ENCODE results near the gene MRE11. TPM values are rescaled to one million over a fixed set of nuclear protein-coding genes. Genes with fewer than 3 reads are reported as not detected.

MRE11 gene
- polyA plus RNA-seq, 1 donor (not counting 4 experiments of a cell fraction or from before 2014, with no cell fraction given): 12.4 TPM

DNA sequence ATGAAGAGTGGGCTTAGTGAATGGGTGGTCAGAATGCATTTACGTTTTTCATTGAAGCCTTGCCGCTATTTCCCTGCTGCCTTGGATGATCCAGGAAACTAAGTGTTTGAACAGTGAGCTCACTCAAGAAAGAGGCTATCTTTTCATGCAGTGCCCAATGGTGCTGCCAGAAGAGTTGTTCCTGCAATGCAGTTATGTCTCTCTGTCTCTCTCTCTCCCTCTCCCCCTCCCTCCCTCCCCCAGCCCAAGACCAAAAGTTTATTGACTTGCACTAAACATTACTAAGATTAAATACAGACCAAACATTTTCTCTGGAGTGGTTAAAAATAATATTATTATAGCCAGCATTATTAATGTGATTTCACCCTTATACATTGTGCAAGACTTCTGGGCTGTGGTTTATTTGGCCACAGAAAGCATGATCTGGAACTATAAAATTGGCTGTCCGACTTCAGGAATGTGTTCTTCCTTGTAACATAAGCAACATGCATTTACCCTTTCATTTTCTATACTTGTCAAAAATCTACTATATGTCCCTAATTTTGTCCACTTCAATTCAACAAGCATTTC, 43.5 kb upstream of the MRE11 start:
- no peak overlapping the region for H2AFZ ChIP-seq (ENCODE audit: control insufficient read depth, low read length)
- H3K4me3 ChIP-seq (ENCODE audit: control insufficient read depth in 2 of 3, extremely low read depth in 1 of 3, insufficient read depth in 2 of 3, low read depth in 1 of 3, low read length in 3 of 3): no peak overlapping the region
- no peak for FAIRE-seq
- H3K4me1 ChIP-seq (ENCODE audit: control insufficient read depth, extremely low read depth, insufficient read depth, low read length): no peaks in the 10 kb centered on the region
- no peaks in the 10 kb centered on the region for H3K9me3 ChIP-seq (ENCODE audit: control insufficient read depth, low read depth, low read length)
- DNase-seq (ENCODE audit: low read depth, low spot score): no peak
- H3K79me2 ChIP-seq (ENCODE audit: control insufficient read depth, insufficient read depth, low read length): no peaks in the 10 kb centered on the region
- no peaks in the 10 kb centered on the region for H4K20me1 ChIP-seq (ENCODE audit: control insufficient read depth, extremely low read depth, insufficient read depth, low read length)
- no peak overlapping the region for H3K9ac ChIP-seq (ENCODE audit: control insufficient read depth, extremely low read depth, insufficient read depth, low read length)
- no peaks in the 10 kb centered on the region for H3K36me3 ChIP-seq (ENCODE audit: control insufficient read depth in 2 of 2, extremely low read depth in 1 of 2, insufficient read depth in 2 of 2, low read length in 2 of 2)
- H3K27me3 ChIP-seq (ENCODE audit: control insufficient read depth, extremely low read depth, insufficient read depth, low read length): peaks cover 4% of the 10 kb centered on the region
- no peaks in the 10 kb centered on the region for H3K9me1 ChIP-seq (ENCODE audit: control insufficient read depth, extremely low read depth, insufficient read depth, low read length)
- no peak overlapping the region for H3K4me2 ChIP-seq (ENCODE audit: control insufficient read depth, extremely low read depth, insufficient read depth, low read depth, low read length)
- H3K27ac ChIP-seq (ENCODE audit: control insufficient read depth, insufficient read depth, low read length): no peak overlapping the region
- dilution Hi-C loops (cut with MboI; ENCODE audit: extremely low pct_ligation_motif_present, low sequenced_read_pairs): no loop called here
- TF ChIP-seq CTCF (optimal IDR thresholded peaks at IDR 0.05 in 1 of 3, IDR thresholded peaks at IDR 0.05 in 1 of 3, conservative IDR thresholded peaks at IDR 0.05 in 1 of 3; ENCODE audit: extremely low read depth in 1 of 3, insufficient read depth in 2 of 3, low read length in 3 of 3) (no peak), EZH2 (IDR thresholded peaks at IDR 0.05; ENCODE audit: low read length) (no peak)

DNA sequence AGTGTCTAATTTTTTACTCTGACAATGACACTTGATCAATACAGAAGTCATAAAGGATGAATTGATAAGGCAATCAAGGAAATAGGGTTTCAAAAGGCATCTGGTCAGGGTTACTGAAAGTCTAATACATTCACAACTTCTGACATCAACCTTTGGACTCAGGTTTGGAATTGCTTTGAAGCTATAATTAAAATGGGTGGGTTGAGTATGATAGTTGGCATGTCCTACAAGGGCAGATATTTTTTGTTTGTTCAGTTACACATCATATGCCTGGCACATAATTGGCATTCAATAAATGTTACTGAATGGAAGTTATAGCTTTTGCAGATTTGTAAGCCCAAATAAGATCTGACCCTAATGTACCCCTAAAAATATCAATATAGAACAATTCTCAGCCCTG, 42.7 kb upstream of the MRE11 start:
- Histone ChIP-seq H3K4me2 (ENCODE audit: control insufficient read depth, extremely low read depth, insufficient read depth, low read depth, low read length) (no peak overlapping the region), H3K79me2 (ENCODE audit: control insufficient read depth, insufficient read depth, low read length) (no peaks in the 10 kb centered on the region), H3K27me3 (ENCODE audit: control insufficient read depth, extremely low read depth, insufficient read depth, low read length) (peaks cover 4% of the 10 kb centered on the region), H3K4me1 (ENCODE audit: control insufficient read depth, extremely low read depth, insufficient read depth, low read length) (no peaks in the 10 kb centered on the region), H3K36me3 (ENCODE audit: control insufficient read depth in 2 of 2, extremely low read depth in 1 of 2, insufficient read depth in 2 of 2, low read length in 2 of 2) (no peaks in the 10 kb centered on the region), H3K9me1 (ENCODE audit: control insufficient read depth, extremely low read depth, insufficient read depth, low read length) (no peaks in the 10 kb centered on the region), H4K20me1 (ENCODE audit: control insufficient read depth, extremely low read depth, insufficient read depth, low read length) (no peaks in the 10 kb centered on the region), H3K9ac (ENCODE audit: control insufficient read depth, extremely low read depth, insufficient read depth, low read length) (no peak overlapping the region), H2AFZ (ENCODE audit: control insufficient read depth, low read length) (no peak overlapping the region), H3K4me3 (ENCODE audit: control insufficient read depth in 2 of 3, extremely low read depth in 1 of 3, insufficient read depth in 2 of 3, low read depth in 1 of 3, low read length in 3 of 3) (no peak overlapping the region), H3K9me3 (ENCODE audit: control insufficient read depth, low read depth, low read length) (no peaks in the 10 kb centered on the region), H3K27ac (ENCODE audit: control insufficient read depth, insufficient read depth, low read length) (no peak overlapping the region)
- DNase-seq (ENCODE audit: low read depth, low spot score) (no peak), FAIRE-seq (no peak)
- dilution Hi-C loops (cut with MboI; ENCODE audit: extremely low pct_ligation_motif_present, low sequenced_read_pairs): no loop called here
- TF ChIP-seq EZH2 (IDR thresholded peaks at IDR 0.05; ENCODE audit: low read length) (no peak), CTCF (optimal IDR thresholded peaks at IDR 0.05 in 1 of 3, IDR thresholded peaks at IDR 0.05 in 1 of 3, conservative IDR thresholded peaks at IDR 0.05 in 1 of 3; ENCODE audit: extremely low read depth in 1 of 3, insufficient read depth in 2 of 3, low read length in 3 of 3) (no peak)
